CD4-positive, alpha-beta T cell treated with Interleukin-4 for 4 hours (primary cell): Measurements from ENCODE around the gene OPCML.

Experiments used
- DNase-seq: peaks from one replicate; pipeline ENCODE4 v3.0.0-alpha.2; 2020

The OPCML gene

GRCh38 chr11:132686886-132687285 is 845.4 kb downstream of the OPCML start:
- DNase-seq, result no peak

GRCh38 chr11:132685174-132685611 is 847.1 kb downstream of the OPCML start:
- no peak for DNase-seq

GRCh38 chr11:132683602-132684001 is 848.7 kb downstream of the OPCML start:
- no peak for DNase-seq

- DNase-seq, result no peak
These were observed 850.3 kb downstream of the OPCML start for GRCh38 chr11:132681971-132682370.

GRCh38 chr11:132680584-132680983 is 851.7 kb downstream of the OPCML start:
- DNase-seq, result no peak

- no peak for DNase-seq
These were observed 858.1 kb downstream of the OPCML start for GRCh38 chr11:132674151-132674550.

- no peak for DNase-seq
These were observed 860.4 kb downstream of the OPCML start for GRCh38 chr11:132671851-132672370.

GRCh38 chr11:132670921-132671675 is 861.2 kb downstream of the OPCML start:
- DNase-seq, result no peak

- no peak for DNase-seq
These were observed 862.4 kb downstream of the OPCML start for GRCh38 chr11:132669949-132670348.

- no peak for DNase-seq
These were observed 867.1 kb downstream of the OPCML start for GRCh38 chr11:132665205-132665604.

GRCh38 chr11:132658696-132659095 is 873.6 kb downstream of the OPCML start:
- DNase-seq, result no peak

- no peak for DNase-seq
These were observed 874.3 kb downstream of the OPCML start for GRCh38 chr11:132658004-132658403.

GRCh38 chr11:132655187-132655855 is 877.0 kb downstream of the OPCML start:
- DNase-seq, result no peak

- no peak for DNase-seq
These were observed 879.1 kb downstream of the OPCML start for GRCh38 chr11:132653237-132653636.

GRCh38 chr11:132650969-132651720 is 881.2 kb downstream of the OPCML start:
- no peak for DNase-seq

- DNase-seq, result no peak
These were observed 883.0 kb downstream of the OPCML start for GRCh38 chr11:132649277-132649676.

GRCh38 chr11:132648851-132649250 is 883.5 kb downstream of the OPCML start:
- no peak for DNase-seq

- DNase-seq, result no peak
These were observed 885.4 kb downstream of the OPCML start for GRCh38 chr11:132646890-132647289.

GRCh38 chr11:132644520-132645239 is 887.6 kb downstream of the OPCML start:
- no peak for DNase-seq

- no peak for DNase-seq
These were observed 889.1 kb downstream of the OPCML start for GRCh38 chr11:132643239-132643638.

GRCh38 chr11:132640952-132641351 is 891.3 kb downstream of the OPCML start:
- no peak for DNase-seq

GRCh38 chr11:132639986-132640385 is 892.3 kb downstream of the OPCML start:
- no peak for DNase-seq

- DNase-seq, result no peak
These were observed 892.9 kb downstream of the OPCML start for GRCh38 chr11:132639403-132639802.
